Osteocyte (in vitro differentiated cells): ENCODE data around the gene TIAM2. TPM values are rescaled to one million over a fixed set of nuclear protein-coding genes. Genes with fewer than 3 reads are reported as not detected.
"Not testable (repeated sequence)": the region's sequence is repeated elsewhere in the genome, so short reads cannot be mapped to it uniquely, and the experiment has no call there.

Experiments
- DNase-seq: peaks from one replicate; pipeline ENCODE4 v3.0.0; 2021; ENCODE audit warnings: mixed read lengths; ENCODE audit not compliant: unreplicated experiment; ENCODE audit errors: extremely low spot score
- H3K27ac Mint-ChIP-seq: one replicate; pipeline ENCODE4 v1.8.0; 2021; ENCODE audit warnings: mild to moderate bottlenecking, mixed read lengths; ENCODE audit not compliant: unreplicated experiment
- H3K27me3 Mint-ChIP-seq: one replicate; pipeline ENCODE4 v1.8.0; 2021; ENCODE audit warnings: mixed read lengths; ENCODE audit not compliant: unreplicated experiment
- H3K36me3 Mint-ChIP-seq: one replicate; pipeline ENCODE4 v1.8.0; 2021; ENCODE audit warnings: mixed read lengths; ENCODE audit not compliant: unreplicated experiment
- H3K4me1 Mint-ChIP-seq: one replicate; pipeline ENCODE4 v1.8.0; 2021; ENCODE audit warnings: mixed read lengths; ENCODE audit not compliant: unreplicated experiment
- H3K4me3 Mint-ChIP-seq: one replicate; pipeline ENCODE4 v1.8.0; 2021; ENCODE audit warnings: mild to moderate bottlenecking, moderate library complexity, mixed read lengths; ENCODE audit not compliant: unreplicated experiment
- H3K9me3 Mint-ChIP-seq: one replicate; pipeline ENCODE4 v1.8.0; 2021; ENCODE audit warnings: mixed read lengths; ENCODE audit not compliant: unreplicated experiment
- CTCF ChIP-seq: fragments of 200-600 bp; sonication (generic); IDR thresholded peaks from 2 replicates; pipeline ENCODE4 v1.5.0; 2021; ENCODE audit warnings: antibody characterized with exemption, mild to moderate bottlenecking, moderate library complexity
- total RNA-seq: library from RNA; stranded (reverse); gene quantifications from 2 replicates; pipeline ENCODE4 v1.2.1, GENCODE V29; 2021

The TIAM2 gene
- total RNA-seq, 1 donor from 2014 or later, result 11.2 TPM

DNA sequence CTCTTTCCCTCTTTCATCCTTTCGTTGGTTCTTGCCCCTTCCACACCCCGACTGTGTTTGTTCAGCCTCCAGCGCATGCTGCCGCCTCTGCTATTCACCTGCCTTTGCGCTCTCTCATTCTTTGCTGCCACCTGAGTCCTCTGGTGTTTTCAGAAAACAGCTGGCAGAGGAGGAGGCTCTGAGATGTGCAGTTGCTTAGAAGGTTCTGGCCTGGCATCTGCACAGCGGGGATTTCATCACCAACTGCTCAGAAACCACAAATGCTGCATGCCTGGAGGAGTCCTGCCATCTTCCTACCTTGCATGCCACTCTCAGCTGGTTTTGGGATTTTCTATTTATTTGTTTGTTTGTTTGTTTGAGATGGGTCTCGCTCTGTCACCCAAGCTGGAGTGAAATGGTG lies 229.5 kb downstream of the TIAM2 start:
- Mint-ChIP-seq H3K4me3 (no peak overlapping the region), H3K36me3 (no peaks in the 10 kb centered on the region), H3K27me3 (no peaks in the 10 kb centered on the region), H3K27ac (no peak overlapping the region), H3K9me3 (no peaks in the 10 kb centered on the region), H3K4me1 (peaks cover 19% of the 10 kb centered on the region)
- TF ChIP-seq CTCF, result no peak
- DNase-seq, result no peak

DNA sequence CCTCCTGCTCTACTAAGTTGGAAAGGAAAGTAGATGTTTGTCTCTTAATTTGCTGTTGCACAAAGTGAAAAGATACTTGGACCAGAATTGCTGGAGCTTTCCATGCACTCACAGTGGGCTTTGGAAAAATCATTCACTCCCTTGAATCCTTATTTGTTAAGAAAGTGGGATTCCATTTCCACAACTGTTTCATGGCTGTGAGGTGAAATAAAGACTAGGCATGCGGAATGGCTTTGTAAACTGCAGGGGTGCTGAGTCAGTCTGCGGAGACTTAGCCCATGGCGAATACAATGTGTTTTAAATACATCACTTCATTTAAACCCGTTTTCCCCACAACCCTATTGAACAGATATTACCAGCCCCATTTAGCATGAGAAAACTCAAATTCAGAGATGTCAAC lies 231.9 kb downstream of the TIAM2 start:
- Mint-ChIP-seq H3K36me3 (peaks cover 2% of the 10 kb centered on the region), H3K4me3 (no peak overlapping the region), H3K9me3 (no peaks in the 10 kb centered on the region), H3K4me1 (peaks cover 17% of the 10 kb centered on the region), H3K27me3 (no peaks in the 10 kb centered on the region), H3K27ac (no peak overlapping the region)
- TF ChIP-seq CTCF, result no peak
- no peak for DNase-seq

- Mint-ChIP-seq H3K27me3 (no peaks in the 10 kb centered on the region), H3K27ac (no peak overlapping the region), H3K36me3 (peaks cover 2% of the 10 kb centered on the region), H3K9me3 (no peaks in the 10 kb centered on the region), H3K4me1 (peaks cover 15% of the 10 kb centered on the region), H3K4me3 (no peak overlapping the region)
- no peak for TF ChIP-seq CTCF
- DNase-seq, result no peak
Measured at GRCh38 chr6:155228546-155229166, 233.5 kb downstream of the TIAM2 start.

- not testable (repeated sequence) for H3K27me3 Mint-ChIP-seq, H3K27ac Mint-ChIP-seq, H3K9me3 Mint-ChIP-seq, H3K4me3 Mint-ChIP-seq, H3K36me3 Mint-ChIP-seq, DNase-seq, H3K4me1 Mint-ChIP-seq
Measured at GRCh38 chr6:155230975-155231374, 235.9 kb downstream of the TIAM2 start.

DNA sequence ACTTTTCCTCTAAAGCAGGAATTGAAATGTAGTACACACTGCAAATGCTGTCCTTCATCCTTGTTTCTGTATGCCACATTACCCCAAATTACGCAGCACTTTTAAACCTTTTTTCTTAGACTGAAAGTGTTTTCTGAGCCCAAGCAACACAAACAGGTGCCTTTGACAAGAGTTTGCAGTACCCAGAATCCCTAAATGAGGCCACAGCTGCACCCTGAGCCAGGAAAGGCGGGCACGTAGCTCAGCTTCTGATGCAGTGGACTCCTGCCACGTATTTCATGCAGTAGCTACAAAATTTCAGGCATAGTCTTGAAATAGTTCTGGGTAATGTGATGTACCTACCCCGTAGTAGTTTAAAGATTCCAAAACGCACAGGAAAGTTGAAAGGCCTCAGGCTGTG lies 237.7 kb downstream of the TIAM2 start:
- H3K27ac Mint-ChIP-seq, result no peak overlapping the region
- peaks cover 2% of the 10 kb centered on the region for H3K36me3 Mint-ChIP-seq
- TF ChIP-seq CTCF, result no peak
- no peak for DNase-seq
- H3K4me1 Mint-ChIP-seq, result peaks cover 7% of the 10 kb centered on the region
- no peaks in the 10 kb centered on the region for H3K9me3 Mint-ChIP-seq
- H3K27me3 Mint-ChIP-seq, result no peaks in the 10 kb centered on the region
- H3K4me3 Mint-ChIP-seq, result no peak overlapping the region

GRCh38 chr6:155234167-155234566 lies 239.1 kb downstream of the TIAM2 start:
- Mint-ChIP-seq H3K4me1 (peaks cover 2% of the 10 kb centered on the region), H3K36me3 (peaks cover 5% of the 10 kb centered on the region), H3K27me3 (no peaks in the 10 kb centered on the region), H3K27ac (no peak overlapping the region), H3K4me3 (no peak overlapping the region), H3K9me3 (peaks cover 5% of the 10 kb centered on the region)
- DNase-seq, result no peak
- no peak for TF ChIP-seq CTCF
